Right lung (tissue), 5 donors: ENCODE measurements around the gene FBLN1. TPM values are rescaled to one million over a fixed set of nuclear protein-coding genes. Genes with fewer than 3 reads are reported as not detected.
"Not testable (repeated sequence)": the region's sequence is repeated elsewhere in the genome, so short reads cannot be mapped to it uniquely, and the experiment has no call there.

Source experiments
- DNase-seq, 2 donors: peaks; one replicate each; pipeline ENCODE4 v3.0.0-alpha.2; 2013
- polyA plus RNA-seq, 5 donors: library from polyadenylated mRNA; unstranded; fragments of 120-200 nt; gene quantifications; one replicate each; pipeline versions ENCODE4 v1.2.1 to v1.2.3, GENCODE V29; 2013; ENCODE audit warnings: inconsistent platforms in 1 of 5, low replicate concordance in 1 of 5; ENCODE audit not compliant: insufficient read length in 5 of 5, insufficient read depth in 1 of 5

The FBLN1 gene
- polyA plus RNA-seq, 5 donors = 219 to 312 (median 307) TPM

- DNase-seq = no peak
Measured at GRCh38 chr22:45524157-45524556, 21.5 kb downstream of the FBLN1 start.

- no peak for DNase-seq
Measured at GRCh38 chr22:45524966-45525365, 22.3 kb downstream of the FBLN1 start.

GRCh38 chr22:45525480-45525879 is 22.8 kb downstream of the FBLN1 start:
- DNase-seq = no peak

GRCh38 chr22:45526281-45526680 is 23.6 kb downstream of the FBLN1 start:
- no peak for DNase-seq

GRCh38 chr22:45526768-45527360 is 24.2 kb downstream of the FBLN1 start:
- DNase-seq = no peak

GRCh38 chr22:45527456-45527855 is 24.8 kb downstream of the FBLN1 start:
- no peak for DNase-seq

GRCh38 chr22:45528046-45528445 is 25.4 kb downstream of the FBLN1 start:
- peak; percentile 73 to 77 for DNase-seq

GRCh38 chr22:45529105-45529504 is 26.4 kb downstream of the FBLN1 start:
- no peak for DNase-seq

GRCh38 chr22:45529971-45530575 is 27.4 kb downstream of the FBLN1 start:
- DNase-seq = no peak

GRCh38 chr22:45531441-45532234 is 29.0 kb downstream of the FBLN1 start:
- no peak for DNase-seq

- DNase-seq = no peak
Measured at GRCh38 chr22:45532235-45532631, 29.6 kb downstream of the FBLN1 start.

GRCh38 chr22:45533703-45534102 is 31.0 kb downstream of the FBLN1 start:
- DNase-seq = no peak

GRCh38 chr22:45534339-45535192 is 31.9 kb downstream of the FBLN1 start:
- peak; percentile 92 to 95 for DNase-seq

GRCh38 chr22:45535290-45535689 is 32.6 kb downstream of the FBLN1 start:
- no peak for DNase-seq

- DNase-seq = not testable (repeated sequence)
Measured at GRCh38 chr22:45535835-45536234, 33.2 kb downstream of the FBLN1 start.

- DNase-seq = no peak
Measured at GRCh38 chr22:45537734-45538181, 35.1 kb downstream of the FBLN1 start.

- DNase-seq = no peak
Measured at GRCh38 chr22:45538281-45538680, 35.6 kb downstream of the FBLN1 start.

- no peak for DNase-seq
Measured at GRCh38 chr22:45540122-45540521, 37.4 kb downstream of the FBLN1 start.

GRCh38 chr22:45541382-45541979 is 38.8 kb downstream of the FBLN1 start:
- DNase-seq = no peak

- DNase-seq = no peak
Measured at GRCh38 chr22:45542001-45542520, 39.4 kb downstream of the FBLN1 start.

- DNase-seq = not testable (repeated sequence)
Measured at GRCh38 chr22:45542736-45543135, 40.1 kb downstream of the FBLN1 start.
